ENCODE data around the gene ANO2.
A peak's percentile ranks its signal among the peaks of the same experiment; 100 is the strongest.

Gene ANO2

GRCh38 chr12:5560265-5560664 is 384.8 kb downstream of the ANO2 start:
- no peak for DNase-seq
- Mint-ChIP-seq H3K27me3 (ENCODE audit: low read depth, poor library complexity) (peaks cover 11% of the 10 kb centered on the region), H3K4me1 (peaks cover 43% of the 10 kb centered on the region), H3K36me3 (ENCODE audit: low read depth) (no peaks in the 10 kb centered on the region), H3K4me3 (no peak overlapping the region), H3K27ac (no peak overlapping the region), H3K9me3 (no peaks in the 10 kb centered on the region)
- TF ChIP-seq CTCF (IDR thresholded peaks at IDR 0.05), result no peak

- no peak for DNase-seq
These were observed 387.2 kb downstream of the ANO2 start for GRCh38 chr12:5557906-5558305.

GRCh38 chr12:5556946-5557673 is 387.9 kb downstream of the ANO2 start:
- Mint-ChIP-seq H3K27ac (no peak overlapping the region), H3K4me3 (no peak overlapping the region), H3K36me3 (ENCODE audit: low read depth) (no peaks in the 10 kb centered on the region), H3K4me1 (peaks cover 70% of the 10 kb centered on the region), H3K27me3 (ENCODE audit: low read depth, poor library complexity) (peaks cover 5% of the 10 kb centered on the region), H3K9me3 (peaks cover 5% of the 10 kb centered on the region)
- no peak for DNase-seq
- TF ChIP-seq CTCF (IDR thresholded peaks at IDR 0.05), result no peak

More at GRCh38 chr12:5557906-5558305, 387.2 kb downstream of the ANO2 start:
- H3K4me1 Mint-ChIP-seq, result peaks cover 63% of the 10 kb centered on the region
- peaks cover 3% of the 10 kb centered on the region for H3K9me3 Mint-ChIP-seq
- H3K27me3 Mint-ChIP-seq (ENCODE audit: low read depth, poor library complexity), result peaks cover 10% of the 10 kb centered on the region
- H3K27ac Mint-ChIP-seq, result peak overlapping the region; percentile 65
- no peak overlapping the region for H3K4me3 Mint-ChIP-seq
- H3K36me3 Mint-ChIP-seq (ENCODE audit: low read depth), result no peaks in the 10 kb centered on the region
- TF ChIP-seq CTCF (IDR thresholded peaks at IDR 0.05), result no peak

GRCh38 chr12:5556033-5556614 is 388.9 kb downstream of the ANO2 start:
- Mint-ChIP-seq H3K9me3 (peaks cover 14% of the 10 kb centered on the region), H3K4me3 (peak overlapping the region; percentile 3)
- peak; percentile 31 for DNase-seq

GRCh38 chr12:5554711-5555110 is 390.3 kb downstream of the ANO2 start:
- TF ChIP-seq CTCF (IDR thresholded peaks at IDR 0.05), result no peak
- Mint-ChIP-seq H3K4me3 (no peak overlapping the region), H3K4me1 (peaks cover 68% of the 10 kb centered on the region), H3K36me3 (ENCODE audit: low read depth) (no peaks in the 10 kb centered on the region), H3K9me3 (peaks cover 18% of the 10 kb centered on the region), H3K27ac (no peak overlapping the region), H3K27me3 (ENCODE audit: low read depth, poor library complexity) (peaks cover 15% of the 10 kb centered on the region)
- no peak for DNase-seq

More at GRCh38 chr12:5556033-5556614, 388.9 kb downstream of the ANO2 start:
- H3K36me3 Mint-ChIP-seq (ENCODE audit: low read depth), result no peaks in the 10 kb centered on the region
- peaks cover 70% of the 10 kb centered on the region for H3K4me1 Mint-ChIP-seq
- peaks cover 12% of the 10 kb centered on the region for H3K27me3 Mint-ChIP-seq (ENCODE audit: low read depth, poor library complexity)
- H3K27ac Mint-ChIP-seq, result no peak overlapping the region
- no peak for TF ChIP-seq CTCF (IDR thresholded peaks at IDR 0.05)
